Endothelial cell of umbilical vein (primary cell): ENCODE results near the gene CSGALNACT2.

Experiments
- CTCF ChIP-seq, 2 donors: IDR thresholded peaks; 1 replicate in 1 of 2; 2 replicates in 1 of 2; pipeline ENCODE4 v1.5.1; 2011; ENCODE audit warnings: low read length in 2 of 2, mild to moderate bottlenecking in 2 of 2, moderate library complexity in 2 of 2, control low read depth in 1 of 2, inconsistent platforms in 1 of 2, low read depth in 1 of 2; ENCODE audit not compliant: insufficient read depth in 1 of 2; ENCODE audit errors: extremely low read depth in 1 of 2
- EZH2 ChIP-seq: IDR thresholded peaks from 2 replicates; pipeline ENCODE4 v1.6.1; 2012; ENCODE audit warnings: borderline replicate concordance, low read depth, mild to moderate bottlenecking, moderate library complexity, low read length, inconsistent platforms; ENCODE audit not compliant: severe bottlenecking
- FOS ChIP-seq: IDR thresholded peaks from 2 replicates; pipeline ENCODE4 v1.6.1; 2011; ENCODE audit warnings: mild to moderate bottlenecking, low read length, moderate library complexity, borderline replicate concordance; ENCODE audit not compliant: insufficient read depth
- GATA2 ChIP-seq: IDR thresholded peaks from 2 replicates; pipeline ENCODE4 v1.7.0; 2011; ENCODE audit warnings: low read depth, mild to moderate bottlenecking, moderate library complexity, mixed read lengths, low read length; ENCODE audit not compliant: insufficient read length, insufficient read depth
- JUN ChIP-seq: IDR thresholded peaks from 2 replicates; pipeline ENCODE4 v1.6.1; 2011; ENCODE audit warnings: borderline replicate concordance, low read depth; ENCODE audit not compliant: insufficient read length, insufficient read depth
- MYC ChIP-seq: IDR thresholded peaks from one replicate; pipeline ENCODE4 v1.6.1; 2011; ENCODE audit warnings: mild to moderate bottlenecking, low read depth, low read length
- POLR2A ChIP-seq: IDR thresholded peaks from 2 replicates; pipeline ENCODE4 v1.6.1; 2012; ENCODE audit warnings: low read depth, mild to moderate bottlenecking, control low read depth, low read length
- POLR2AphosphoS5 ChIP-seq: IDR thresholded peaks from 2 replicates; pipeline ENCODE4 v1.6.1; 2012; ENCODE audit warnings: low read depth, mild to moderate bottlenecking, control low read depth, low read length, moderate library complexity; ENCODE audit not compliant: insufficient read depth

- TF ChIP-seq POLR2A (no peak), JUN (no peak), CTCF (IDR thresholded peaks at IDR 0.05; ENCODE audit: extremely low read depth in 1 of 2, insufficient read depth in 1 of 2, low read depth in 1 of 2, low read length in 2 of 2) (no peak), POLR2AphosphoS5 (no peak), MYC (no peak), EZH2 (no peak), FOS (no peak), GATA2 (no peak)
Measured at GRCh38 chr10:43114743-43115611, 23.3 kb upstream of the CSGALNACT2 start.
